Stomach (tissue), 9 donors: ENCODE data around the gene SLC5A12. TPM values are rescaled to one million over a fixed set of nuclear protein-coding genes. Genes with fewer than 3 reads are reported as not detected.
A peak's percentile ranks its signal among the peaks of the same experiment; 100 is the strongest.

ENCODE experiments used
- DNase-seq, 2 donors: peaks; one replicate each; pipeline versions ENCODE4 v3.0.0 to v3.0.0-alpha.2; 2013 to 2019
- H3K27ac ChIP-seq, 5 donors: fragments of 200-600 bp in 4 of 5; sonication (generic) in 4 of 5; one replicate each; pipeline ENCODE4 v1.5.1; 2013 to 2019; ENCODE audit warnings: mild to moderate bottlenecking in 1 of 5, moderate library complexity in 1 of 5
- H3K27me3 ChIP-seq, 3 donors: fragments of 200-600 bp; sonication (generic); one replicate each; pipeline ENCODE4 v1.5.1; 2017 to 2019; ENCODE audit warnings: mixed run types in 1 of 3
- H3K36me3 ChIP-seq, 4 donors: fragments of 200-600 bp; sonication (generic); 1 replicate in 3 of 4; 2 replicates in 1 of 4; pipeline ENCODE4 v1.5.1; 2016 to 2019
- H3K4me1 ChIP-seq, 4 donors: fragments of 200-600 bp; sonication (generic); one replicate each; pipeline ENCODE4 v1.5.1; 2016 to 2019
- H3K4me3 ChIP-seq, 4 donors: fragments of 200-600 bp; sonication (generic) in 3 of 4; one replicate each; pipeline ENCODE4 v1.5.1; 2016 to 2019; ENCODE audit warnings: mild to moderate bottlenecking in 1 of 4
- H3K9me3 ChIP-seq, 4 donors: fragments of 200-600 bp; sonication (generic); one replicate each; pipeline ENCODE4 v1.5.1; 2016 to 2019
- EP300 ChIP-seq: sonication (generic); formaldehyde crosslinking; IDR thresholded peaks from one replicate; pipeline ENCODE4 v1.6.1; 2017; ENCODE audit warnings: antibody characterized with exemption
- POLR2A ChIP-seq, 4 donors: fragments of 450-650 bp; IDR thresholded peaks; one replicate each; pipeline ENCODE4 v1.6.1; 2016; ENCODE audit warnings: antibody characterized with exemption in 4 of 4, control low read depth in 2 of 4, mild to moderate bottlenecking in 1 of 4, moderate library complexity in 1 of 4
- POLR2AphosphoS5 ChIP-seq, 3 donors: sonication (generic); formaldehyde crosslinking; IDR thresholded peaks; one replicate each; pipeline ENCODE4 v1.6.1; 2016; ENCODE audit warnings: antibody characterized with exemption in 3 of 3
- WGBS, 5 donors: extraction: QIAGEN DNeasy Blood & Tissue Kit in 3 of 5; methylation state at CpG; one replicate each; pipeline versions ENCODE4 v1.1.5 to v1.1.7; 2013 to 2018; 5-methylcytosine and 5-hydroxymethylcytosine counted together
- intact Hi-C: fragments of 100-400 bp; cut with DNase I; formaldehyde crosslinking; loops from one replicate; pipeline ENCODE4 v1.15.1; 2023; ENCODE audit warnings: low total_unique reads
- polyA plus RNA-seq, 3 donors: library from polyadenylated mRNA; stranded (reverse); fragments of 200-250 nt; gene quantifications; one replicate each; pipeline ENCODE4 v1.2.3, GENCODE V29; 2013
- total RNA-seq, 5 donors: library from RNA; depleted of rRNA; stranded (reverse); fragments of >200 nt; gene quantifications; one replicate each; pipeline versions ENCODE4 v1.1.0 to v1.2.3, GENCODE V29; 2014 to 2016
- TF ChIP-seq, protein P1 (sequence below), 7 experiments: fragments of 450-650 bp in 4 of 7; fragments of 200-600 bp in 3 of 7; sonication (generic) in 3 of 7; IDR thresholded peaks; one replicate each; pipeline ENCODE4 v1.5.1; 2016 to 2019; ENCODE audit warnings: antibody characterized with exemption in 7 of 7, control low read depth in 2 of 7, mild to moderate bottlenecking in 1 of 7
- donor health status: healthy with polysubstance abuse.
- donor health status: Bipolar disorder and iron deficiency.
- donor health status: healthy.

SLC5A12 gene
- total and polyA plus RNA-seq, 8 donors, result 2.2 TPM; not detected in 7

DNA sequence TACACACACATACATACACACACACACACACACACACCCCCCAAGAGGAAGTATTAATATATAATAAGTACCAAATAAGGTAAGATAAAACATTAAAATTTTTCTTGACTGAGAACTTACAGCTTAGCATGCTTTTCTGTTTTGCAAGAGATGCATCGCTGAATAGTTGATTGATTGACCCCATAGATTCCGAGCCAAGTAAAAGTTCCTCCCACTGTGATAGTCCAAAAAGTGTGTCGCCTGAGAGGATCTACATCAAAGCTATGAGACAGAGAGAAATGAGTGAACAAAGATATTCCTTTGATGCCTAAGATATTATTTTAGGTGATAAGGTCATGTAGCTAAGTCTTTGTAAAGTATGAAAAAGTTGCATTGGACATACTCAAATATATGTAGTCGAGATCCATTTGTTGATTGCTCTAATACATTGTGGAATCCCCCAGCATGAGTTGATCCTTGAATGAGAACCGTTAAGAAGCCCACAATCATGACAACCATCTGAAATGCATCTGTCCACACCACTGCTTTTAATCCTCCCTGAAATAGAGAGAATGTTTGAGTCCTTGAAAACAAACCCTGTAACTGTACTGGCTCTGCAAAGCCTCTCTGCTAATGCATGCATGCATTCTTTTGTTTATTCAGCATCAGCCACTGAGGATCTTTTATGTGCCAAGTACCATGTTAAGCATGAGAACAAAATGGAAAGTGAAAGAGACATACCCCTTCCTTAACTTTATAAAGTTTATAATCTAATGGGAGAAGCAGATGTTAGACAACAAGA, 18.3 kb downstream of the SLC5A12 start:
- H3K27me3 ChIP-seq, result no peaks in the 10 kb centered on the region
- TF ChIP-seq, protein P1, sequence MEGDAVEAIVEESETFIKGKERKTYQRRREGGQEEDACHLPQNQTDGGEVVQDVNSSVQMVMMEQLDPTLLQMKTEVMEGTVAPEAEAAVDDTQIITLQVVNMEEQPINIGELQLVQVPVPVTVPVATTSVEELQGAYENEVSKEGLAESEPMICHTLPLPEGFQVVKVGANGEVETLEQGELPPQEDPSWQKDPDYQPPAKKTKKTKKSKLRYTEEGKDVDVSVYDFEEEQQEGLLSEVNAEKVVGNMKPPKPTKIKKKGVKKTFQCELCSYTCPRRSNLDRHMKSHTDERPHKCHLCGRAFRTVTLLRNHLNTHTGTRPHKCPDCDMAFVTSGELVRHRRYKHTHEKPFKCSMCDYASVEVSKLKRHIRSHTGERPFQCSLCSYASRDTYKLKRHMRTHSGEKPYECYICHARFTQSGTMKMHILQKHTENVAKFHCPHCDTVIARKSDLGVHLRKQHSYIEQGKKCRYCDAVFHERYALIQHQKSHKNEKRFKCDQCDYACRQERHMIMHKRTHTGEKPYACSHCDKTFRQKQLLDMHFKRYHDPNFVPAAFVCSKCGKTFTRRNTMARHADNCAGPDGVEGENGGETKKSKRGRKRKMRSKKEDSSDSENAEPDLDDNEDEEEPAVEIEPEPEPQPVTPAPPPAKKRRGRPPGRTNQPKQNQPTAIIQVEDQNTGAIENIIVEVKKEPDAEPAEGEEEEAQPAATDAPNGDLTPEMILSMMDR (IDR thresholded peaks at IDR 0.05), result no peak
- 54 to 75% (median 62%) methylated on average over 5 of the region's 5 CpGs for WGBS, 5 donors
- H3K27ac ChIP-seq, result no peak overlapping the region
- DNase-seq, result peak in 1 of 2 donors; percentile 23
- H3K36me3 ChIP-seq, result no peaks in the 10 kb centered on the region
- no peak overlapping the region for H3K4me3 ChIP-seq
- H3K4me1 ChIP-seq, result peaks cover 0 to 28% (median 0%) of the 10 kb centered on the region in 4 donors
- no peaks in the 10 kb centered on the region for H3K9me3 ChIP-seq
- intact Hi-C loops, result no loop called here

DNA sequence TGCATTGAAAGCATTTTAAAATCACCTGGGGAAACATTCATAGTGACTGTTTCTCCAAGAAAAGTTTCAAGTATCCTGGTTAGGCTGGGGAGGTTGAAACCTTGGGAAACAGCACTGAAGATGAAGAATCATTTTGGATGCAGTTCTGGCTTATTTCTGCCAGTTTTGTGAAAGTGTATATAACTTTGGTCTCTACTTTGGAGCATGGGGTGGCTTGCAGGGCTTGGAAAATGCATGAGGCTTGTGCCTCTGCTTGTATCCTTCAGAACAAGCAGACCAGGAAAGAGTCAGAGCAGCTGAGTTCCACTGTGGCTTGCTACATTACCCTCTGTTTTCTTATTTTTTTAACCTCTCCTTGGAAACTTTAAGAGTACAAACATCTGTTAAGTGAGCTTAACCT, 19.5 kb downstream of the SLC5A12 start:
- Histone ChIP-seq H3K4me3 (no peak overlapping the region), H3K4me1 (peaks cover 0 to 28% (median 0%) of the 10 kb centered on the region in 4 donors), H3K9me3 (no peaks in the 10 kb centered on the region), H3K27me3 (no peaks in the 10 kb centered on the region), H3K36me3 (no peaks in the 10 kb centered on the region), H3K27ac (no peak overlapping the region)
- TF ChIP-seq, protein P1 (IDR thresholded peaks at IDR 0.05), result no peak
- intact Hi-C loops, result no loop called here
- DNase-seq, result peak in 1 of 2 donors; percentile 45

DNA sequence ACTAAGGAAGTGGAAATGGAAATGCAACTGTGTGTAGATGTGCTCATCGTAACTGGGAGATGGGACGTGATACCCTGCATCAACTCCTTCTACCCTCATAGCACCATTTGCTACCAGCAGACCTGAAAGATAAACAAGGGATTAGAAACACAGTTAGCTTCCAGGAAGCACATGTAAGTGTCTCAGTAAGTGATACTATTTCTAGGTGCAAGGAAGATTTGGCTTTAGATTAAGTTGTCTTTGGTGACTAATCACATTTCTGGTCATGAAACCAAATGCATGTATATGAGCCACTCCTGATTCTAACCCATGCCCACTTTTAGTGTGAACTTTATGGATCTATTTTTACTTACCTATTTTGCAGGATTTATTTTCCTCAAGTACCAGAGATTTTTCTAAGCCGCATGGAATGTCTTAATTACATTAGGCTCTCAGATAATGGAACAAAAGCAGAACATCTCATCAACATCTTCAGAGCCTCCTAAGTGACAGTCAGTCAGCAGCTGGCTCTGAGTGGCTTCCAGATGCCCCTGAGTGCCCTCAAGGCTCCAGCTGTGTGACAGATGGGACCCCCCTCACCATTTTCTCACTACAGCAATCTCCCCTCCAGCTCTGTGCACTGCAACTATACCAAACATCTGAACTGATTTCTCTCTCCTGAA, 21.2 kb downstream of the SLC5A12 start:
- WGBS, 5 donors, result 68 to 85% (median 74%) methylated on average over 3 of the region's 3 CpGs
- intact Hi-C loops, result no loop called here
- H3K27ac ChIP-seq, result no peak overlapping the region

DNA sequence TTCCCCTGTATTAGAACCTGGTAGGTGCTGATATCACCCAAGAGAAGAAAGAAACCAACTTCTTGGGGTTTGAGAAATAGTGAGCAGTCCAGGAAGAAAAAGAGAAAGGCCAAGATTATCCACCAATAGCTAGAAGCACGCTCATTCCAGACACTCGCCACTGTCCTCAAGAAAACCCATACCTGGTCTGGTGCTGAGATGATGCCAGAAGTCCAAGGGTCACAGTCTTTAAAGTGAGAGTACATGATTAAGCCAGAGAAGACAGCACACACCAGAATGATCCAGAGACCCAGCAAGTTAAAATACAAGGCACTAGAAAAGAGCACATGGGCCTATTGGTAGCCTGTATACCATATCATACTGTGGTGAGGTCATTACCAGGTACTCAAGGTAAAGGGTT, 23.6 kb downstream of the SLC5A12 start:
- Histone ChIP-seq H3K36me3 (no peaks in the 10 kb centered on the region), H3K9me3 (no peaks in the 10 kb centered on the region), H3K4me1 (peaks cover 0 to 17% (median 0%) of the 10 kb centered on the region in 4 donors), H3K4me3 (no peak overlapping the region), H3K27ac (no peak overlapping the region), H3K27me3 (no peaks in the 10 kb centered on the region)
- intact Hi-C loops, result no loop called here
- no peak for DNase-seq
- TF ChIP-seq, protein P1 (IDR thresholded peaks at IDR 0.05), result no peak
- TF ChIP-seq POLR2A (IDR thresholded peaks at IDR 0.05) (no peak), EP300 (no peak), POLR2AphosphoS5 (IDR thresholded peaks at IDR 0.05) (no peak)
- WGBS, 5 donors, result 65 to 86% (median 80%) methylated on average over 2 of the region's 2 CpGs

More for the DNA sequence above, 21.2 kb downstream of the SLC5A12 start:
- H3K4me3 ChIP-seq, result no peak overlapping the region
- peaks cover 0 to 28% (median 0%) of the 10 kb centered on the region in 4 donors for H3K4me1 ChIP-seq
- H3K27me3 ChIP-seq, result no peaks in the 10 kb centered on the region
- no peak for TF ChIP-seq EP300
- no peaks in the 10 kb centered on the region for H3K9me3 ChIP-seq
- DNase-seq, result no peak
- no peaks in the 10 kb centered on the region for H3K36me3 ChIP-seq

DNA sequence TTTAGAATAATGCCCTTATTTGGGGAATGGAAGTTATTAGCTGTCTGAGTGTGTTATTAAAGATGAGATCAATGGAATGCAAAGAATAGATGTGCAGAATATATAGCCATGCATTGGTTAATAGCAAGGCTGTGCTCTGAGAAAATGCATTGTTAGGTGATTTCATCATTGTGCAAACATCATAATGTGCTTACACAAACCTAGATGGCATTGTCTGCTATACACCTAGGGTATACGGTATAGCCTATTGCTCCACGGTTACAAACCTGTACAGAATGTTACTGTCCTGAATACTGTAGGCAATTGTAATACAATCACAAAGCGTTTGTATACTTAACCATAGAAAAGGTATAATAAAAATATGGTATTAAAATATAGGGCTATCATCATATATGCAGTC, 25.5 kb downstream of the SLC5A12 start:
- H3K4me3 ChIP-seq, result no peak overlapping the region
- TF ChIP-seq, protein P1 (IDR thresholded peaks at IDR 0.05), result no peak
- TF ChIP-seq EP300 (no peak), POLR2A (IDR thresholded peaks at IDR 0.05) (no peak), POLR2AphosphoS5 (IDR thresholded peaks at IDR 0.05) (no peak)
- 39 to 65% (median 47%) methylated on average over 3 of the region's 3 CpGs for WGBS, 5 donors
- no peaks in the 10 kb centered on the region for H3K36me3 ChIP-seq
- DNase-seq, result no peak
- intact Hi-C loops, result no loop called here
- peaks cover 0 to 6% (median 0%) of the 10 kb centered on the region in 4 donors for H3K4me1 ChIP-seq
- no peaks in the 10 kb centered on the region for H3K27me3 ChIP-seq
- no peak overlapping the region for H3K27ac ChIP-seq
- no peaks in the 10 kb centered on the region for H3K9me3 ChIP-seq
